Right kidney (tissue), 1 donor: ENCODE measurements around the gene SUMF1.
"Not testable (repeated sequence)": the region's sequence is repeated elsewhere in the genome, so short reads cannot be mapped to it uniquely, and the experiment has no call there.

Experiments
- DNase-seq: peaks from one replicate; pipeline ENCODE4 v3.0.0-alpha.2; 2016

Gene SUMF1

GRCh38 chr3:4336850-4337546, 130.1 kb downstream of the SUMF1 start:
- no peak for DNase-seq

GRCh38 chr3:4335840-4336562, 131.1 kb downstream of the SUMF1 start:
- DNase-seq, result no peak

GRCh38 chr3:4334548-4334947, 132.5 kb downstream of the SUMF1 start:
- no peak for DNase-seq

- DNase-seq, result no peak
These were observed 134.1 kb downstream of the SUMF1 start for GRCh38 chr3:4332991-4333390.

- no peak for DNase-seq
These were observed 134.5 kb downstream of the SUMF1 start for GRCh38 chr3:4332574-4332973.

GRCh38 chr3:4332111-4332510, 135.0 kb downstream of the SUMF1 start:
- no peak for DNase-seq

- DNase-seq, result not testable (repeated sequence)
These were observed 137.3 kb downstream of the SUMF1 start for GRCh38 chr3:4329806-4330205.

- DNase-seq, result no peak
These were observed 140.2 kb downstream of the SUMF1 start for GRCh38 chr3:4326868-4327267.

GRCh38 chr3:4323246-4324027, 143.6 kb downstream of the SUMF1 start:
- DNase-seq, result no peak

GRCh38 chr3:4322635-4323034, 144.4 kb downstream of the SUMF1 start:
- DNase-seq, result no peak

- DNase-seq, result no peak
These were observed 145.3 kb downstream of the SUMF1 start for GRCh38 chr3:4321732-4322131.

- DNase-seq, result no peak
These were observed 146.8 kb downstream of the SUMF1 start for GRCh38 chr3:4320096-4320911.

GRCh38 chr3:4314688-4315087, 152.4 kb downstream of the SUMF1 start:
- no peak for DNase-seq

GRCh38 chr3:4313606-4314293, 153.3 kb downstream of the SUMF1 start:
- no peak for DNase-seq

- no peak for DNase-seq
These were observed 155.6 kb downstream of the SUMF1 start for GRCh38 chr3:4311496-4311895.
